Neural crest cell (in vitro differentiated cells): ENCODE data around the gene CEND1. TPM values are rescaled to one million over a fixed set of nuclear protein-coding genes. Genes with fewer than 3 reads are reported as not detected.

ENCODE experiments used
- DNase-seq: peaks from one replicate; pipeline ENCODE4 v3.0.0; 2021; ENCODE audit warnings: low read depth, mixed read lengths, low spot score
- H3K27ac Mint-ChIP-seq: one replicate; pipeline ENCODE4 v1.8.0; 2021; ENCODE audit warnings: mild to moderate bottlenecking, mixed read lengths; ENCODE audit not compliant: unreplicated experiment
- H3K27me3 Mint-ChIP-seq: 2 replicates; pipeline ENCODE4 v1.8.0; 2021; ENCODE audit warnings: low read depth, mild to moderate bottlenecking, mixed read lengths
- H3K36me3 Mint-ChIP-seq: 2 replicates; pipeline ENCODE4 v1.8.0; 2021; ENCODE audit warnings: low read depth, mild to moderate bottlenecking, mixed read lengths
- H3K4me1 Mint-ChIP-seq: 2 replicates; pipeline ENCODE4 v1.8.0; 2021; ENCODE audit warnings: mixed read lengths
- H3K4me3 Mint-ChIP-seq: one replicate; pipeline ENCODE4 v1.8.0; 2021; ENCODE audit warnings: mild to moderate bottlenecking, mixed read lengths
- H3K9me3 Mint-ChIP-seq: 2 replicates; pipeline ENCODE4 v1.8.0; 2021; ENCODE audit warnings: mixed read lengths
- total RNA-seq: library from RNA; stranded (reverse); gene quantifications from 2 replicates; pipeline ENCODE4 v1.2.1, GENCODE V29; 2021
- TF ChIP-seq, protein P1 (sequence below): fragments of 200-600 bp; sonication (generic); conservative IDR thresholded peaks from 2 replicates; pipeline ENCODE4 v1.5.0; 2021; ENCODE audit warnings: antibody characterized with exemption, mild to moderate bottlenecking

CEND1 gene
- total RNA-seq, 1 donor from 2014 or later, result 1.2 TPM

DNA sequence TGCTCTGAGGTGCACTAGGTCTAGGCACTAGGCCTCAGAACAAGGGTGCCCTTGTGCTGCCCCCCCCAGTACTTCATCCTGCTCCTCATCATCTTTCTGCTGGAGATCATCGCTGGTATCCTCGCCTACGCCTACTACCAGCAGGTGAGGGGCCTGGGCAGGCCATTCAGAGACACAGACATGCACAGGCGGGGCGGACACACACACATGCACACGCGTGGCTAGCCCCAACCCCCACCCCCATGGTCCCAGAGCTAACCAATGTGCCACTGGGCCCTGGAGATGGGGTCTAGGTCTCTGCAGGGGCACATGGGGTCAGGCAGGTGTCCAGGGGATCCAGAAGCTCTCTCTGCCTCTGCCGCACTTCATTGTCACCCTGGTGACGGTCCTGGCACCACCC, 46.8 kb upstream of the CEND1 start:
- no peak for DNase-seq
- Mint-ChIP-seq H3K9me3 (no peaks in the 10 kb centered on the region), H3K36me3 (peaks cover 5% of the 10 kb centered on the region), H3K4me3 (peak overlapping the region; percentile 12), H3K27ac (no peak overlapping the region), H3K27me3 (peaks cover 11% of the 10 kb centered on the region), H3K4me1 (peaks cover 19% of the 10 kb centered on the region)
- TF ChIP-seq, protein P1, sequence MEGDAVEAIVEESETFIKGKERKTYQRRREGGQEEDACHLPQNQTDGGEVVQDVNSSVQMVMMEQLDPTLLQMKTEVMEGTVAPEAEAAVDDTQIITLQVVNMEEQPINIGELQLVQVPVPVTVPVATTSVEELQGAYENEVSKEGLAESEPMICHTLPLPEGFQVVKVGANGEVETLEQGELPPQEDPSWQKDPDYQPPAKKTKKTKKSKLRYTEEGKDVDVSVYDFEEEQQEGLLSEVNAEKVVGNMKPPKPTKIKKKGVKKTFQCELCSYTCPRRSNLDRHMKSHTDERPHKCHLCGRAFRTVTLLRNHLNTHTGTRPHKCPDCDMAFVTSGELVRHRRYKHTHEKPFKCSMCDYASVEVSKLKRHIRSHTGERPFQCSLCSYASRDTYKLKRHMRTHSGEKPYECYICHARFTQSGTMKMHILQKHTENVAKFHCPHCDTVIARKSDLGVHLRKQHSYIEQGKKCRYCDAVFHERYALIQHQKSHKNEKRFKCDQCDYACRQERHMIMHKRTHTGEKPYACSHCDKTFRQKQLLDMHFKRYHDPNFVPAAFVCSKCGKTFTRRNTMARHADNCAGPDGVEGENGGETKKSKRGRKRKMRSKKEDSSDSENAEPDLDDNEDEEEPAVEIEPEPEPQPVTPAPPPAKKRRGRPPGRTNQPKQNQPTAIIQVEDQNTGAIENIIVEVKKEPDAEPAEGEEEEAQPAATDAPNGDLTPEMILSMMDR, result no peak

DNA sequence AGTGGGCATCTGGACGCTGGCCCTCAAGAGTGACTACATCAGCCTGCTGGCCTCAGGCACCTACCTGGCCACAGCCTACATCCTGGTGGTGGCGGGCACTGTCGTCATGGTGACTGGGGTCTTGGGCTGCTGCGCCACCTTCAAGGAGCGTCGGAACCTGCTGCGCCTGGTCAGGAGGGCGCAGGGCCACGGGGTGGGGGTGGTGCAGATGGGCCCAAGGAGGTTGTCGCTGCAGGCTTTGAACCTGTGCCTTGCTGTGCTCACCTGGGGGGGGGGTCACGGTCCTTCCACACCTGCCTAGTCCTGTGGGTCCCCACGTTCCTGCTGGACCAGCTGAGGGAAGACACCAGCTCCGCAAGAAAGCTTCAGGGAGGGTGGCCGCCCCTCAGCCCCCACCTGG, 46.4 kb upstream of the CEND1 start:
- H3K27ac Mint-ChIP-seq, result no peak overlapping the region
- H3K4me1 Mint-ChIP-seq, result peaks cover 17% of the 10 kb centered on the region
- peaks cover 5% of the 10 kb centered on the region for H3K36me3 Mint-ChIP-seq
- no peak for DNase-seq
- no peaks in the 10 kb centered on the region for H3K9me3 Mint-ChIP-seq
- H3K27me3 Mint-ChIP-seq, result peaks cover 15% of the 10 kb centered on the region
- TF ChIP-seq, protein P1, result no peak
- peak overlapping the region; percentile 12 for H3K4me3 Mint-ChIP-seq

DNA sequence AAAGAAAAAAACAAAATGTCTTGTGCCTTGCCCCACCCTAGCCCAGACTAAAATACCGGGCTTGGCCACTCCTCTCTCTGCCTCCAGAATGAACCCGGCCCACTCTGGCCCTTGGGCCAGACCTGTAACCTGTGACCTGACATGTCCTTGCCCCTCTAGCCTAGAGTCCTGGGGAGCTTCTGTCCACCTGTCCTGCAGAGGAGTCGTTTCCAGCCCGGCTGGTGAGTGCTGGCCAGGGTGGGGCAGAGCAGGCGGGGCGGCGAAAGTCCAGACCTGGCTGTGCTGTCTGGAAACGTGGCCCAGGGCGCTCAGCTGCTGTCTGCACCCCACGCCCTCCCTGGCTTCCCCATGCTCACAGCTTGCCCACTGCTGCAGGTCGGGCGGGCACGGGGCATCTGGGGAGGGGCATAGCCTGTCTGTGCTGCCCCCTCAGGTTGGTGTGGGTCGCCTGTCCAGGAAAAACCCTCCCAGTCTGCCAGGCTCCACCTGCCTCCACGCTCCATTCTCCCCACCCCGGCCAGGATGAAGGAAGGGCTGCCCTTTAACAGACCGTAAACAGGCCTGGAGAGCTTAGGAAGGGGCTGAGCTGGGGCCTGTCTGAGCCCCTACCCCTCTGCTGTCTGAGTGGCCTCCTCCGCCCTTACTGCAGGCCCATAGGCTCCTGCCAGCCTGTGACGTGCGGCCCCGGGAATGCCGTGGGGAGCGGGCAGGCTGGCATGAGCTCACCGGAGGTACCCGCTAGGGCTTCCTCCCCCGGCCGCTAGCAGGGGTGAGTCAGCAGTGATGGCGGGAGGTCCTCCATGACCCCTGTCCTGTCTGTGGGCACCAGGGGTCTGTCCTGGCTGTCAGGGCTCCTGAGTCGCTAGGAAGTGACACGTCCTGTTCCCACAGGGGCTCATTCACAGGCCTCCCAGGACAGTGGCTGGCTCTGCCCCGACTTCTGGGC, 44.8 kb upstream of the CEND1 start:
- Mint-ChIP-seq H3K9me3 (no peaks in the 10 kb centered on the region), H3K27me3 (peaks cover 30% of the 10 kb centered on the region), H3K27ac (no peak overlapping the region), H3K4me3 (peak overlapping the region; percentile 83), H3K36me3 (no peaks in the 10 kb centered on the region), H3K4me1 (peaks cover 7% of the 10 kb centered on the region)
- no peak for DNase-seq
- TF ChIP-seq, protein P1, result no peak

DNA sequence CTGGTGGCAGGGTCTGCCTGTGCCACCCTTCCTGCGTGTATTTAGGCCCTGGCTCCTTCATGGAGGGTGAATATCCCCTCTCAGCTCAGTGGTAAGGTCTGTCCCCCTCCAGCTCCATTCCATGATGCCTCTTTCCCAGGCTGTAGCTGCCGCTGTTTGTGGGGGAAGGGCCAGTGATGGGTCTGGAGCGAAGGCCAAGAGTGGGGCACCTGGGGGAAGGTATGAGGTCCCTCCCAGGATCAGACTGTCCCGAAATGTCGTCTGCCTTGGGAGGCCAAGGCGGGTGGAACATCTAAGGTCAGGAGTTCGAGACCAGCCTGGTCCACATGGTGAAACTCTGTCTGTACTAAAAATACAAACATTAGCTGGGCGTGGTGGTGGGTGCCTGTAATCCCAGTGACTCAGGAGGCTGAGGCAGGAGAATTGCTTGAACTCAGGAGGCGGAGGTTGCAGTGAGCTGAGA, 44.0 kb upstream of the CEND1 start:
- TF ChIP-seq, protein P1, result no peak
- no peak overlapping the region for H3K27ac Mint-ChIP-seq
- H3K4me1 Mint-ChIP-seq, result peaks cover 15% of the 10 kb centered on the region
- H3K4me3 Mint-ChIP-seq, result peak overlapping the region; percentile 83
- H3K9me3 Mint-ChIP-seq, result no peaks in the 10 kb centered on the region
- no peak for DNase-seq
- no peaks in the 10 kb centered on the region for H3K36me3 Mint-ChIP-seq
- H3K27me3 Mint-ChIP-seq, result peaks cover 38% of the 10 kb centered on the region

DNA sequence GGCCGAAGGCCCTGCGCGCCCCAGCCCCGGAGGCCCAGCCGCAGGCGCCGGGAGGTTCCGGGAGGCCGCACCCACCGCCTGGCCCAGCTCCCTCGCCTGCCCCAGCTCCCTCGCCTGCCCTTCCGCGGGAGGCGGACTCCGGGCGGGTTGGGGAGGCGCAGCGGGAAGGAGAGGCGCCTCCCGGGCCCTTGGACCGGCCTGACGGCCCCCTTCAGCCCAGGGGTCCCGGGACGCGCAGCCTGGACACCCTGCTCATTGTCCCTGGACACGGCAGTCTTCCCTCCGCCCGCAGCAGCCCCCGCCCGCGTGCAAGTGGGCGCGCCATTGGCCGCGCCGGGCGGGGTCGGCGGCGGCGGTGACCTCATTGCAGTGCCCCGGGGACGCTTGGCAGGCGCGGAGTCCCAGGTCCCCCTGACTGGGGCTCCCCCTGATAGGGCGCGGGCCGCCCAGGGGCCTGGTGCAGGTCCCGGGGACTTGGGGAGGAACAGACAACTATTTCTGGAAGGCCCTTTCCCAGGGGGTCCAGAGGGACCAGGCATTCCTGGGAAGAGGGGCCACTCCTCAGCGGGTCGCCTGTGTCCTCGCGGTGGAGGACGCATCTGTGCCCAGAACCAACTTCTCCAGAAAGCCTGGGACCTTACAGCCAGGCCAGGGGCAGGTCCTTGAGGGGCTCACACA, 43.4 kb upstream of the CEND1 start:
- DNase-seq, result no peak
- H3K36me3 Mint-ChIP-seq, result no peaks in the 10 kb centered on the region
- peaks cover 20% of the 10 kb centered on the region for H3K4me1 Mint-ChIP-seq
- H3K27ac Mint-ChIP-seq, result no peak overlapping the region
- H3K9me3 Mint-ChIP-seq, result no peaks in the 10 kb centered on the region
- peak overlapping the region; percentile 83 for H3K4me3 Mint-ChIP-seq
- TF ChIP-seq, protein P1, result no peak
- H3K27me3 Mint-ChIP-seq, result peaks cover 44% of the 10 kb centered on the region
